ENCODE results near the gene SDE2. TPM values are rescaled to one million over a fixed set of nuclear protein-coding genes. Genes with fewer than 3 reads are reported as not detected.

Gene SDE2
- total RNA-seq, 2 donors from 2014 or later: 19.9 to 24.8 TPM

DNA sequence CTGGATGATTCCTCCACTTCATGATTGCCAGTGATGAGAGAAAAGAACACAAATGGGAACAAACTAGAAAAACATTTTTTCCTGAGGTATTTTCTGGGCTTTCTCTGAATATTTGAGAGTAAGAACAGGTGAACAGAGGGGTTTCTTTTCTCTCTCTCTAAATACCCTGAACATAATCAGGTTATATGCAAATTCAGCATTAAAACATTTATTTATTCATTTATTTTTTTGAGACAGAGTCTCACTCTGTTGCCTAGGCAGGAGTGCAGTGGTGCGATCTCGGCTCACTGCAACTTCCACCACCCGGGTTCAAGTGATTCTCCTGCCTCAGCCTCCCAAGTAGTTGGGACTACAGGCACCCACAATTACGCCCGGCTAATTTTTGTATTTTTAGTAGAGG is 52.3 kb downstream of the SDE2 start:
- no peak overlapping the region for H3K4me3 ChIP-seq
- no peaks in the 10 kb centered on the region for H3K36me3 ChIP-seq
- no peaks in the 10 kb centered on the region for H3K27me3 ChIP-seq (replicated peaks; ENCODE audit: insufficient read depth)
- H3K27ac ChIP-seq: no peak overlapping the region
- H3K4me1 ChIP-seq (replicated peaks): no peaks in the 10 kb centered on the region
- TF ChIP-seq, protein P1, sequence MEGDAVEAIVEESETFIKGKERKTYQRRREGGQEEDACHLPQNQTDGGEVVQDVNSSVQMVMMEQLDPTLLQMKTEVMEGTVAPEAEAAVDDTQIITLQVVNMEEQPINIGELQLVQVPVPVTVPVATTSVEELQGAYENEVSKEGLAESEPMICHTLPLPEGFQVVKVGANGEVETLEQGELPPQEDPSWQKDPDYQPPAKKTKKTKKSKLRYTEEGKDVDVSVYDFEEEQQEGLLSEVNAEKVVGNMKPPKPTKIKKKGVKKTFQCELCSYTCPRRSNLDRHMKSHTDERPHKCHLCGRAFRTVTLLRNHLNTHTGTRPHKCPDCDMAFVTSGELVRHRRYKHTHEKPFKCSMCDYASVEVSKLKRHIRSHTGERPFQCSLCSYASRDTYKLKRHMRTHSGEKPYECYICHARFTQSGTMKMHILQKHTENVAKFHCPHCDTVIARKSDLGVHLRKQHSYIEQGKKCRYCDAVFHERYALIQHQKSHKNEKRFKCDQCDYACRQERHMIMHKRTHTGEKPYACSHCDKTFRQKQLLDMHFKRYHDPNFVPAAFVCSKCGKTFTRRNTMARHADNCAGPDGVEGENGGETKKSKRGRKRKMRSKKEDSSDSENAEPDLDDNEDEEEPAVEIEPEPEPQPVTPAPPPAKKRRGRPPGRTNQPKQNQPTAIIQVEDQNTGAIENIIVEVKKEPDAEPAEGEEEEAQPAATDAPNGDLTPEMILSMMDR (IDR thresholded peaks at IDR 0.05): no peak
- TF ChIP-seq POLR2A (IDR thresholded peaks at IDR 0.05) (no peak), POLR2AphosphoS5 (IDR thresholded peaks at IDR 0.05) (no peak)
- H3K9me3 ChIP-seq: no peaks in the 10 kb centered on the region
- WGBS: 98% methylated on average over 5 of the region's 5 CpGs
- intact Hi-C loops (cut with DNase I): no loop called here
- DNase-seq (ENCODE audit: low spot score): no peak

DNA sequence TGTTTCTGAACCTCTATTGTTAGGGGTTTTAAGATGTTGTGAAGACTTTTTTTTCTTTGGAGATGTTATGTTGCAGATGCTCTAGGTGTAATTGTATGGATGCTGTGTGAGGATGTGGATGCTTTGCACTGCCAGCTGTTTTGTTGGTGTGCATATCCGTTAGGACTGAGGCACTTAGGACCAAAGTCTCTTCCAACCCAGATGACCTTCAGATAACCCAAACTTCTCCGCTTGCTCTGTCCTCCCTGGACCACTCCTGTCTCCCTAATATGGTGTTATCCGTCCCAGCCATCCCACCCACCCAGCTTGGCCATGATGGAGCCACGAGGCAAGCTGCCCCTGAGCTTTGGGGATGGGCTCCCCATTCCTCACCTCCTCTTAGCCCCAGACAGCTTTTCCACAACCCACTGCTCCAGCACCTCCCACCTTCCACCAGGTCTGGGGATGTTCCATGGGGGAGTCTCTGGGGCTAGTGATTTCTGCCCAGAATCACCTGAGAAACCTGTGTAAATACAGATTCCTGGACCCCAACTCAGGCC is 53.0 kb downstream of the SDE2 start:
- intact Hi-C loops (cut with DNase I): no loop called here
- WGBS: 78% methylated on average over 4 of the region's 4 CpGs
- DNase-seq (ENCODE audit: low spot score): no peak
- Histone ChIP-seq H3K4me1 (replicated peaks) (no peaks in the 10 kb centered on the region), H3K27me3 (replicated peaks; ENCODE audit: insufficient read depth) (no peaks in the 10 kb centered on the region), H3K27ac (no peak overlapping the region), H3K36me3 (no peaks in the 10 kb centered on the region), H3K9me3 (no peaks in the 10 kb centered on the region), H3K4me3 (no peak overlapping the region)
- TF ChIP-seq, protein P1 (IDR thresholded peaks at IDR 0.05): no peak
- TF ChIP-seq POLR2AphosphoS5 (IDR thresholded peaks at IDR 0.05) (no peak), POLR2A (IDR thresholded peaks at IDR 0.05) (no peak)

DNA sequence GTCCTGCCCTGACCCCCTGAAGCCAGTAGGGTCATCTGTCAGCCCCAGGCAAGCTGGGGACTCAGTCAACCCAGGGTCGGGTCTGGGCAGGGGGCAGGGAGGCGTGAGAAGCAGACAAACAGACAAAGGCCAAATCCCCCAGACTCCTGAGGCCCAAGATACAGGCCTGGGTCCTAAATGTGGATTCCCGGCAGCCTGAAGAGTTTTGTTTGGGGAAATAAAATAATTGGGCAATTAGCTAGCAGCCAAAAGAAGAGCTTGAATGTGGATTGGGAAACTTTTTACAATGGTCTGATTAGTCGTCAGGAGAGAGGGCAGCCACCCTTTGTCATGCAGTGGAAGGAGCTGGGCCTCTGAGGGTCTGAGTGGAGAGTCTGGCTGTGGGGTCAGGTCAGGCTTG is 53.6 kb downstream of the SDE2 start:
- Histone ChIP-seq H3K4me3 (no peak overlapping the region), H3K27ac (no peak overlapping the region), H3K36me3 (no peaks in the 10 kb centered on the region), H3K4me1 (replicated peaks) (no peaks in the 10 kb centered on the region), H3K27me3 (replicated peaks; ENCODE audit: insufficient read depth) (no peaks in the 10 kb centered on the region), H3K9me3 (no peaks in the 10 kb centered on the region)
- no peak for DNase-seq (ENCODE audit: low spot score)
- 90% methylated on average over 4 of the region's 4 CpGs for WGBS
- no peak for TF ChIP-seq POLR2AphosphoS5 (IDR thresholded peaks at IDR 0.05)
- no peak for TF ChIP-seq POLR2A (IDR thresholded peaks at IDR 0.05)
- TF ChIP-seq, protein P1 (IDR thresholded peaks at IDR 0.05): no peak
- intact Hi-C loops (cut with DNase I): no loop called here

DNA sequence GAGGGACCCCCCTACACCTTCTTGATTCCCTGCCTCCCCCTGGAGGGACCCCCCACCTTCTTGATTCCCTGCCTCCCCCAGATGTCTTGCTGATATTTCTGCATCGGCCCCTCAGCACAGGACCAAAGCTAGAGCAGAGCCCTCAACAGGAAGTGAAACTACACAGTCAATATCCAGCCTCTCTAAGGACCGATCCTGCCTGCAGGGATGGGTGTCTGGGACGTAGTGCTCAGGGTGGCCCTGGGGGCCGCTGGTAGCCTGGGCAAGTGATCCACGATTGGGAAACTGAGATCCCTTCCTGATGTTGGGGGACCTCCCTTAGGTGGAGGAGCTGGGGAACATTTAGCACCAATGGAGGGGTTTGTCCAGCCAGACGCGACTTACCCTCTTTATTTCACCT is 54.2 kb downstream of the SDE2 start:
- intact Hi-C loops (cut with DNase I): no loop called here
- no peaks in the 10 kb centered on the region for H3K9me3 ChIP-seq
- no peak for DNase-seq (ENCODE audit: low spot score)
- H3K4me1 ChIP-seq (replicated peaks): no peaks in the 10 kb centered on the region
- no peaks in the 10 kb centered on the region for H3K27me3 ChIP-seq (replicated peaks; ENCODE audit: insufficient read depth)
- TF ChIP-seq, protein P1 (IDR thresholded peaks at IDR 0.05): no peak
- TF ChIP-seq POLR2A (IDR thresholded peaks at IDR 0.05) (no peak), POLR2AphosphoS5 (IDR thresholded peaks at IDR 0.05) (no peak)
- no peaks in the 10 kb centered on the region for H3K36me3 ChIP-seq
- H3K4me3 ChIP-seq: no peak overlapping the region
- H3K27ac ChIP-seq: no peak overlapping the region
- 93% methylated on average over 7 of the region's 7 CpGs for whole genome bisulfite sequencing

DNA sequence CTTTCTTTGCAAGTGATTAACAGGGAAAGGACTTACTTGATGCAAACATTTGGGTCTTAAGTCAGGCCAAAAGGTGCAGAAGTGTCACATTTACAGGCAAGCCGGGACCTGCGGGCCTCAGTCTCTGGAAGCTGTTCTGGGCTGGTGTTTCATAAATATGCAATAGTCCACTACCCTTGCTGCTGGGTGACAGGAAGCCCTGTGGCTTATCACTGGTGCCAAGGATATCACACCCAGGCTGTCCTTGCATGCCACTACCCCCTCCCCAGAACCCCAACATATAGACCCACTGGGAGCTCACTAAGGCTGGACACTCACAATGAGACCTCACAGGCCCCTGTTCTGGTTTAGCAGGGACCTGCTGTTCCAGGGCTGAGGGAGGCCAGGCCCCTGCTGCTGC is 54.8 kb downstream of the SDE2 start:
- DNase-seq (ENCODE audit: low spot score): no peak
- no peak overlapping the region for H3K4me3 ChIP-seq
- 26% methylated on average over 2 of the region's 2 CpGs for WGBS
- intact Hi-C loops (cut with DNase I): no loop called here
- no peaks in the 10 kb centered on the region for H3K36me3 ChIP-seq
- no peak overlapping the region for H3K27ac ChIP-seq
- TF ChIP-seq POLR2AphosphoS5 (IDR thresholded peaks at IDR 0.05) (no peak), POLR2A (IDR thresholded peaks at IDR 0.05) (no peak)
- TF ChIP-seq, protein P1 (IDR thresholded peaks at IDR 0.05): no peak
- no peaks in the 10 kb centered on the region for H3K4me1 ChIP-seq (replicated peaks)
- no peaks in the 10 kb centered on the region for H3K27me3 ChIP-seq (replicated peaks; ENCODE audit: insufficient read depth)
- H3K9me3 ChIP-seq: no peaks in the 10 kb centered on the region

All from prostate gland (tissue), 2 donors.